Measurements from ENCODE around the gene DPP10.

DNA sequence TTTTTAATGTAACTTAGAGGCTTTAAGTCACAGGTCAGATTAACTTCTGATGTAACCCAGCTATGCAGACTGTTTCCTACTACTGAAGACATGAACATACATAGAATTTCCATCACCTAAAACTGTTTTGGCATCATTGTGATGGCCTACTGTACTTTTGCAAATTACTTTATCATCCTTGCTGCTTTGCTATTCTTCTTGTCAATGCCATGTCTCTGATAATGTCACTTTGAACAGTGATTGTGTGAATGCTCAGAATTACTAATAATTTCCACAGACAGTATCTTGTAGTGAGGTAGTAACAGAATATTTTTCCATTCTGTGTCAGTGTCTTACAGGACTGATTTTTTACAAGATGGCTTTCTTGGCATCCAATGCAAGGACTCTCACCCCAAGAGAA is 663.5 kb downstream of the DPP10 start:
- TF ChIP-seq, protein P1, sequence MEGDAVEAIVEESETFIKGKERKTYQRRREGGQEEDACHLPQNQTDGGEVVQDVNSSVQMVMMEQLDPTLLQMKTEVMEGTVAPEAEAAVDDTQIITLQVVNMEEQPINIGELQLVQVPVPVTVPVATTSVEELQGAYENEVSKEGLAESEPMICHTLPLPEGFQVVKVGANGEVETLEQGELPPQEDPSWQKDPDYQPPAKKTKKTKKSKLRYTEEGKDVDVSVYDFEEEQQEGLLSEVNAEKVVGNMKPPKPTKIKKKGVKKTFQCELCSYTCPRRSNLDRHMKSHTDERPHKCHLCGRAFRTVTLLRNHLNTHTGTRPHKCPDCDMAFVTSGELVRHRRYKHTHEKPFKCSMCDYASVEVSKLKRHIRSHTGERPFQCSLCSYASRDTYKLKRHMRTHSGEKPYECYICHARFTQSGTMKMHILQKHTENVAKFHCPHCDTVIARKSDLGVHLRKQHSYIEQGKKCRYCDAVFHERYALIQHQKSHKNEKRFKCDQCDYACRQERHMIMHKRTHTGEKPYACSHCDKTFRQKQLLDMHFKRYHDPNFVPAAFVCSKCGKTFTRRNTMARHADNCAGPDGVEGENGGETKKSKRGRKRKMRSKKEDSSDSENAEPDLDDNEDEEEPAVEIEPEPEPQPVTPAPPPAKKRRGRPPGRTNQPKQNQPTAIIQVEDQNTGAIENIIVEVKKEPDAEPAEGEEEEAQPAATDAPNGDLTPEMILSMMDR (IDR thresholded peaks at IDR 0.05; ENCODE audit: low read depth, low read length, missing input control): no peak
- TF ChIP-seq, protein P2, sequence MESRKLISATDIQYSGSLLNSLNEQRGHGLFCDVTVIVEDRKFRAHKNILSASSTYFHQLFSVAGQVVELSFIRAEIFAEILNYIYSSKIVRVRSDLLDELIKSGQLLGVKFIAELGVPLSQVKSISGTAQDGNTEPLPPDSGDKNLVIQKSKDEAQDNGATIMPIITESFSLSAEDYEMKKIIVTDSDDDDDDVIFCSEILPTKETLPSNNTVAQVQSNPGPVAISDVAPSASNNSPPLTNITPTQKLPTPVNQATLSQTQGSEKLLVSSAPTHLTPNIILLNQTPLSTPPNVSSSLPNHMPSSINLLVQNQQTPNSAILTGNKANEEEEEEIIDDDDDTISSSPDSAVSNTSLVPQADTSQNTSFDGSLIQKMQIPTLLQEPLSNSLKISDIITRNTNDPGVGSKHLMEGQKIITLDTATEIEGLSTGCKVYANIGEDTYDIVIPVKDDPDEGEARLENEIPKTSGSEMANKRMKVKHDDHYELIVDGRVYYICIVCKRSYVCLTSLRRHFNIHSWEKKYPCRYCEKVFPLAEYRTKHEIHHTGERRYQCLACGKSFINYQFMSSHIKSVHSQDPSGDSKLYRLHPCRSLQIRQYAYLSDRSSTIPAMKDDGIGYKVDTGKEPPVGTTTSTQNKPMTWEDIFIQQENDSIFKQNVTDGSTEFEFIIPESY (IDR thresholded peaks at IDR 0.05): no peak
- TF ChIP-seq, protein P3, sequence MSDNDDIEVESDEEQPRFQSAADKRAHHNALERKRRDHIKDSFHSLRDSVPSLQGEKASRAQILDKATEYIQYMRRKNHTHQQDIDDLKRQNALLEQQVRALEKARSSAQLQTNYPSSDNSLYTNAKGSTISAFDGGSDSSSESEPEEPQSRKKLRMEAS (IDR thresholded peaks at IDR 0.05): no peak
- no peak for TF ChIP-seq YY1 (IDR thresholded peaks at IDR 0.05)

Data from liver (tissue), 2 donors.